Astrocyte (in vitro differentiated cells and primary cell): ENCODE results near the gene DIRAS1. TPM values are rescaled to one million over a fixed set of nuclear protein-coding genes. Genes with fewer than 3 reads are reported as not detected.

ENCODE experiments used
- DNase-seq: peaks from one replicate; pipeline ENCODE4 v3.0.0-alpha.2; 2010; ENCODE audit warnings: low read depth
- FAIRE-seq: peaks from 2 replicates; lab custom pipeline; 2011; peaks lifted over from hg19 to GRCh38; lab: Jason Lieb, UNC
- H2AFZ ChIP-seq: 2 replicates; pipeline ENCODE4 v1.6.0; 2012; ENCODE audit warnings: low read depth, low read length, inconsistent platforms
- H3K27ac ChIP-seq: 2 replicates; pipeline ENCODE4 v1.5.1; 2011; ENCODE audit warnings: low read depth, low read length, inconsistent platforms
- H3K27me3 ChIP-seq: 2 replicates; pipeline ENCODE4 v1.6.0; 2011; ENCODE audit warnings: low read length, inconsistent platforms; ENCODE audit not compliant: insufficient read depth
- H3K36me3 ChIP-seq: 2 replicates; pipeline ENCODE4 v1.5.1; 2011; ENCODE audit warnings: low read length, inconsistent platforms; ENCODE audit not compliant: insufficient read depth
- H3K4me1 ChIP-seq: 2 replicates; pipeline ENCODE4 v1.5.1; 2011; ENCODE audit warnings: low read length, inconsistent platforms; ENCODE audit not compliant: insufficient read depth
- H3K4me2 ChIP-seq: 2 replicates; pipeline ENCODE4 v1.6.0; 2012; ENCODE audit warnings: low read length, inconsistent platforms
- H3K4me3 ChIP-seq: 2 replicates; pipeline ENCODE4 v1.5.1; 2011; ENCODE audit warnings: low read depth, mild to moderate bottlenecking, low read length, inconsistent platforms; ENCODE audit not compliant: insufficient read depth
- H3K79me2 ChIP-seq: 2 replicates; pipeline ENCODE4 v1.6.0; 2012; ENCODE audit warnings: mild to moderate bottlenecking, low read length, inconsistent platforms; ENCODE audit not compliant: insufficient read depth
- H3K9ac ChIP-seq: 2 replicates; pipeline ENCODE4 v1.6.0; 2012; ENCODE audit warnings: mild to moderate bottlenecking, low read length, inconsistent platforms
- H3K9me3 ChIP-seq: 2 replicates; pipeline ENCODE4 v1.5.1; 2012; ENCODE audit warnings: low read depth, mild to moderate bottlenecking, low read length, inconsistent platforms; ENCODE audit not compliant: insufficient read depth
- H4K20me1 ChIP-seq: 2 replicates; pipeline ENCODE4 v1.6.0; 2012; ENCODE audit warnings: low read length, inconsistent platforms; ENCODE audit not compliant: insufficient read depth
- H3K27ac Mint-ChIP-seq: one replicate; pipeline ENCODE4 v1.8.0; 2021; ENCODE audit warnings: mild to moderate bottlenecking, mixed read lengths; ENCODE audit not compliant: unreplicated experiment
- H3K27me3 Mint-ChIP-seq: one replicate; pipeline ENCODE4 v1.8.0; 2021; ENCODE audit warnings: low read depth, mixed read lengths; ENCODE audit not compliant: unreplicated experiment
- H3K36me3 Mint-ChIP-seq: one replicate; pipeline ENCODE4 v1.8.0; 2021; ENCODE audit warnings: low read depth, mixed read lengths; ENCODE audit not compliant: unreplicated experiment
- H3K4me1 Mint-ChIP-seq: one replicate; pipeline ENCODE4 v1.8.0; 2021; ENCODE audit warnings: low read depth, mixed read lengths; ENCODE audit not compliant: unreplicated experiment
- H3K4me3 Mint-ChIP-seq: one replicate; pipeline ENCODE4 v1.8.0; 2021; ENCODE audit warnings: mild to moderate bottlenecking, moderate library complexity, mixed read lengths; ENCODE audit not compliant: unreplicated experiment
- H3K9me3 Mint-ChIP-seq: one replicate; pipeline ENCODE4 v1.8.0; 2021; ENCODE audit warnings: mild to moderate bottlenecking, mixed read lengths; ENCODE audit not compliant: unreplicated experiment
- CTCF ChIP-seq: IDR thresholded peaks from 2 replicates; pipeline ENCODE4 v1.5.1; 2011; ENCODE audit warnings: low read depth, mild to moderate bottlenecking, inconsistent platforms, low read length, moderate library complexity; ENCODE audit not compliant: insufficient read depth
- EZH2 ChIP-seq: IDR thresholded peaks from 2 replicates; pipeline ENCODE4 v1.6.1; 2012; ENCODE audit warnings: mild to moderate bottlenecking, low read length, inconsistent platforms; ENCODE audit not compliant: insufficient read depth
- total RNA-seq: library from RNA; stranded (reverse); gene quantifications from 2 replicates; pipeline ENCODE4 v1.2.1, GENCODE V29; 2021

DIRAS1 gene
- total RNA-seq, 1 donor from 2014 or later: 5.9 TPM

- no peak for DNase-seq
Measured at GRCh38 chr19:2729943-2730818, 9.0 kb upstream of the DIRAS1 start.

GRCh38 chr19:2728783-2729387 is 7.7 kb upstream of the DIRAS1 start:
- Mint-ChIP-seq H3K9me3 (no peaks in the 10 kb centered on the region), H3K4me1 (no peaks in the 10 kb centered on the region), H3K4me3 (no peak overlapping the region), H3K27me3 (peaks cover 6% of the 10 kb centered on the region), H3K27ac (no peak overlapping the region), H3K36me3 (peaks cover 3% of the 10 kb centered on the region)
- peaks cover 6% of the 10 kb centered on the region for H3K27me3 ChIP-seq
- no peak overlapping the region for H3K27ac ChIP-seq
- H3K4me1 ChIP-seq: no peaks in the 10 kb centered on the region
- FAIRE-seq (no peak), DNase-seq (no peak)
- no peak for TF ChIP-seq EZH2
- no peak for TF ChIP-seq CTCF
- H3K79me2 ChIP-seq: no peaks in the 10 kb centered on the region
- no peaks in the 10 kb centered on the region for H3K9me3 ChIP-seq
- H2AFZ ChIP-seq: no peak overlapping the region
- no peaks in the 10 kb centered on the region for H4K20me1 ChIP-seq
- no peak overlapping the region for H3K4me2 ChIP-seq
- no peaks in the 10 kb centered on the region for H3K36me3 ChIP-seq
- no peak overlapping the region for H3K9ac ChIP-seq
- no peak overlapping the region for H3K4me3 ChIP-seq

More at GRCh38 chr19:2729943-2730818, 9.0 kb upstream of the DIRAS1 start:
- Histone ChIP-seq H3K9ac (no peak overlapping the region), H3K4me2 (no peak overlapping the region), H3K4me3 (no peak overlapping the region), H3K36me3 (no peaks in the 10 kb centered on the region), H3K27ac (no peak overlapping the region), H3K4me1 (no peaks in the 10 kb centered on the region), H2AFZ (no peak overlapping the region), H3K9me3 (no peaks in the 10 kb centered on the region), H4K20me1 (no peaks in the 10 kb centered on the region), H3K27me3 (peaks cover 6% of the 10 kb centered on the region), H3K79me2 (no peaks in the 10 kb centered on the region)
- Mint-ChIP-seq H3K9me3 (no peaks in the 10 kb centered on the region), H3K27ac (no peak overlapping the region), H3K36me3 (peaks cover 4% of the 10 kb centered on the region), H3K4me1 (no peaks in the 10 kb centered on the region), H3K4me3 (no peak overlapping the region), H3K27me3 (peaks cover 4% of the 10 kb centered on the region)
- no peak for FAIRE-seq
- TF ChIP-seq EZH2 (no peak), CTCF (no peak)

GRCh38 chr19:2727640-2727944 is 6.4 kb upstream of the DIRAS1 start:
- FAIRE-seq: no peak
- Histone ChIP-seq H3K4me1 (peaks cover 12% of the 10 kb centered on the region), H2AFZ (no peak overlapping the region), H3K27me3 (peaks cover 6% of the 10 kb centered on the region), H3K79me2 (no peaks in the 10 kb centered on the region), H3K9me3 (no peaks in the 10 kb centered on the region), H3K27ac (no peak overlapping the region), H3K4me2 (no peak overlapping the region), H3K36me3 (no peaks in the 10 kb centered on the region), H3K9ac (no peak overlapping the region), H3K4me3 (no peak overlapping the region), H4K20me1 (no peaks in the 10 kb centered on the region)
- H3K4me3 Mint-ChIP-seq: no peak overlapping the region
- H3K9me3 Mint-ChIP-seq: no peaks in the 10 kb centered on the region
- H3K27ac Mint-ChIP-seq: no peak overlapping the region
- H3K36me3 Mint-ChIP-seq: no peaks in the 10 kb centered on the region
- TF ChIP-seq EZH2: no peak
- no peak for TF ChIP-seq CTCF
- no peak for DNase-seq
- H3K27me3 Mint-ChIP-seq: peaks cover 6% of the 10 kb centered on the region
- no peaks in the 10 kb centered on the region for H3K4me1 Mint-ChIP-seq
